DOHH2 (cell line): Measurements from ENCODE around the gene CCN2.

Experiments used
- H3F3A ChIP-seq: fragments of 200-600 bp; sonication (generic), shearing (Covaris generic); 2 replicates; pipeline ENCODE4 v1.6.0; 2016; ENCODE audit warnings: antibody characterized with exemption, mild to moderate bottlenecking; ENCODE audit not compliant: control insufficient read depth, insufficient read depth
- H3K27ac ChIP-seq: fragments of 200-600 bp; sonication (generic); 2 replicates; pipeline ENCODE4 v1.5.1; 2014; ENCODE audit warnings: low read depth, mild to moderate bottlenecking, low read length, moderate library complexity
- H3K27me3 ChIP-seq: fragments of 200-600 bp; sonication (generic); 2 replicates; pipeline ENCODE4 v1.6.1; 2014; ENCODE audit warnings: mild to moderate bottlenecking, low read length, mixed read lengths; ENCODE audit not compliant: control insufficient read depth
- H3K36me3 ChIP-seq: fragments of 200-600 bp; sonication (generic); 2 replicates; pipeline ENCODE4 v1.6.1; 2014; ENCODE audit warnings: mild to moderate bottlenecking, low read length, moderate library complexity, mixed read lengths; ENCODE audit not compliant: control insufficient read depth
- H3K4me1 ChIP-seq: fragments of 200-600 bp; sonication (generic); 2 replicates; pipeline ENCODE4 v1.6.1; 2014; ENCODE audit warnings: mild to moderate bottlenecking, low read length, mixed read lengths; ENCODE audit not compliant: control insufficient read depth
- H3K4me2 ChIP-seq: fragments of 200-600 bp; sonication (generic); 2 replicates; pipeline ENCODE4 v1.6.0; 2014; ENCODE audit warnings: mild to moderate bottlenecking, low read length, moderate library complexity
- H3K4me3 ChIP-seq: fragments of 200-600 bp; sonication (generic); 2 replicates; pipeline ENCODE4 v1.5.1; 2014; ENCODE audit warnings: mild to moderate bottlenecking, low read length, mixed read lengths
- H3K79me2 ChIP-seq: fragments of 200-600 bp; sonication (generic); 2 replicates; pipeline ENCODE4 v1.6.1; 2014; ENCODE audit warnings: mild to moderate bottlenecking, low read length, mixed read lengths; ENCODE audit not compliant: control insufficient read depth
- H3K9me2 ChIP-seq: fragments of 200-600 bp; sonication (generic); replicated peaks from 2 replicates; pipeline ENCODE4 v1.6.1; 2014; ENCODE audit warnings: mild to moderate bottlenecking, low read length, mixed read lengths; ENCODE audit not compliant: control insufficient read depth
- H3K9me3 ChIP-seq: fragments of 200-600 bp; sonication (generic); 2 replicates; pipeline ENCODE4 v1.6.1; 2014; ENCODE audit warnings: antibody characterized with exemption, low read length, mixed read lengths; ENCODE audit not compliant: control insufficient read depth, insufficient read depth
- H4K20me1 ChIP-seq: fragments of 200-600 bp; sonication (generic); 2 replicates; pipeline ENCODE4 v1.6.0; 2014; ENCODE audit warnings: low read depth, mild to moderate bottlenecking, antibody characterized with exemption, low read length, moderate library complexity; ENCODE audit not compliant: control insufficient read depth, insufficient read depth
- CTCF ChIP-seq: fragments of 200-600 bp; sonication (generic); IDR thresholded peaks from one replicate; pipeline ENCODE4 v1.5.1; 2014; ENCODE audit warnings: antibody characterized with exemption, mild to moderate bottlenecking, low read depth, low read length; ENCODE audit not compliant: poor library complexity, severe bottlenecking
- EZH2phosphoT487 ChIP-seq: fragments of 200-600 bp; sonication (generic); IDR thresholded peaks from 2 replicates; pipeline ENCODE4 v1.6.1; 2017; ENCODE audit warnings: borderline replicate concordance, mild to moderate bottlenecking, antibody characterized with exemption, low read length, moderate library complexity, mixed read lengths

CCN2 gene

DNA sequence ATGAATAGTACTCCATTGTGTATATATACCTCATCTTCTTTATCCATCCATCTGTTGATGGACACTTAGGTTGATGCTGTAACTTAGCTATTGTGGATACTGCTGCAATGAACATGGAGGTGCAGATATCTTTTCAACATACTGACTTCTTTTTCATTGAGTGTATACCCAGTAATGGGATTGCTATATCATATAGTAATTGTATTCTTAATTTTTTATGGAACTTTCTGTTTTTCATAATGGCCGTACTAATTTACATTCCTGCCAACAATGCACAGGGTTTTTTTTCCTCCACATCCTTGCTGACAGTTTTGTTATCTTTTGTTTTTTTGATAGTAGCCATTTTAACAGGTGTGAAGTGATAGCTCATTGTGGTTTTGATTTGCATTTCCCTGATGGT lies 5.2 kb downstream of the CCN2 start:
- Histone ChIP-seq H3K79me2 (no peaks in the 10 kb centered on the region), H3K27ac (peak overlapping the region; percentile 27; the same call in 1 of the 2 replicates), H3K4me2 (peak overlapping the region; percentile 39), H3K9me3 (no peaks in the 10 kb centered on the region), H4K20me1 (no peaks in the 10 kb centered on the region), H3K4me1 (peaks cover 20% of the 10 kb centered on the region), H3K4me3 (peak overlapping the region; percentile 28; the same call in 1 of the 2 replicates), H3K36me3 (no peaks in the 10 kb centered on the region), H3K27me3 (peaks cover 6% of the 10 kb centered on the region), H3K9me2 (no peaks in the 10 kb centered on the region), H3F3A (no peaks in the 10 kb centered on the region)
- TF ChIP-seq EZH2phosphoT487 = no peak
- no peak for TF ChIP-seq CTCF

- H3K4me1 ChIP-seq = no peaks in the 10 kb centered on the region
- TF ChIP-seq CTCF = no peak
- TF ChIP-seq EZH2phosphoT487 = no peak
- H4K20me1 ChIP-seq = no peaks in the 10 kb centered on the region
- no peaks in the 10 kb centered on the region for H3K36me3 ChIP-seq
- no peaks in the 10 kb centered on the region for H3K79me2 ChIP-seq
- no peaks in the 10 kb centered on the region for H3K9me2 ChIP-seq
- no peaks in the 10 kb centered on the region for H3K27me3 ChIP-seq
- no peak overlapping the region for H3K4me3 ChIP-seq
- no peaks in the 10 kb centered on the region for H3K9me3 ChIP-seq
- no peaks in the 10 kb centered on the region for H3F3A ChIP-seq
- no peak overlapping the region for H3K27ac ChIP-seq
- H3K4me2 ChIP-seq = no peak overlapping the region
These were observed 13.2 kb downstream of the CCN2 start for GRCh38 chr6:131937703-131938631.

GRCh38 chr6:131937226-131937625 lies 13.9 kb downstream of the CCN2 start:
- no peaks in the 10 kb centered on the region for H3K79me2 ChIP-seq
- H4K20me1 ChIP-seq = no peaks in the 10 kb centered on the region
- H3K27ac ChIP-seq = no peak overlapping the region
- no peaks in the 10 kb centered on the region for H3F3A ChIP-seq
- no peak overlapping the region for H3K4me3 ChIP-seq
- no peaks in the 10 kb centered on the region for H3K9me3 ChIP-seq
- no peaks in the 10 kb centered on the region for H3K27me3 ChIP-seq
- no peaks in the 10 kb centered on the region for H3K36me3 ChIP-seq
- no peaks in the 10 kb centered on the region for H3K4me1 ChIP-seq
- TF ChIP-seq EZH2phosphoT487 (no peak), CTCF (no peak)
- no peak overlapping the region for H3K4me2 ChIP-seq
- no peaks in the 10 kb centered on the region for H3K9me2 ChIP-seq
